Measurements from ENCODE around the gene CCL3.

DNA sequence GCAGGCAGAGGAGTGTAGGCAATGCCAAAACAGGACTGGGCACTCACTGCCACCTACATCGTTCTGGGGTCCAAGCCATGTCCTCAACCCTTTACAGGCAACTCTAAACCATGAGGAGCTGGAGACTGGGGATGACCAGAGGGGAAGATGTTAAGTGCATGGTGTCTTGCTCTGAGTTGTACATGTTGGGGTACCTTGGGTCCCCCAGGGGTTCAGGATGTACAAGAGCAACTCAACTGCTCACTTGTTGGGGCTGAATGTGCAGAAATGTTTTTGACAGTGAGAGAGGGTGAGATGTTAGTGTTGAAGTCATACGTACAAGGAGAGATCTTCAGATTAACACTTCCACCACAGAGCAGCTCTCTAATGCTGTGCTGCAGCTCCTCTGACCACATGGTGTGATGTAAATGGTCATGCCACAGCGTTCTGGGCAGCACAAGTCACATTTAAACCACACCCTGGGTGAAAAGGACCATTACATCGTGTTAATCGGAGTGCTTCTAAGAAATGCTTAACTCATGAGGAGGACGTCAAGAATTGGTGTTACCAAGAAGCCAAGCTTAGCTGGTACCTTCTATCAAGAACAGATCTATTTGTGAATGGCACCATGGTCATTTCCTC lies 23.5 kb downstream of the CCL3 start:
- TF ChIP-seq POLR2A (IDR thresholded peaks at IDR 0.05): no peak
- TF ChIP-seq, protein P1, sequence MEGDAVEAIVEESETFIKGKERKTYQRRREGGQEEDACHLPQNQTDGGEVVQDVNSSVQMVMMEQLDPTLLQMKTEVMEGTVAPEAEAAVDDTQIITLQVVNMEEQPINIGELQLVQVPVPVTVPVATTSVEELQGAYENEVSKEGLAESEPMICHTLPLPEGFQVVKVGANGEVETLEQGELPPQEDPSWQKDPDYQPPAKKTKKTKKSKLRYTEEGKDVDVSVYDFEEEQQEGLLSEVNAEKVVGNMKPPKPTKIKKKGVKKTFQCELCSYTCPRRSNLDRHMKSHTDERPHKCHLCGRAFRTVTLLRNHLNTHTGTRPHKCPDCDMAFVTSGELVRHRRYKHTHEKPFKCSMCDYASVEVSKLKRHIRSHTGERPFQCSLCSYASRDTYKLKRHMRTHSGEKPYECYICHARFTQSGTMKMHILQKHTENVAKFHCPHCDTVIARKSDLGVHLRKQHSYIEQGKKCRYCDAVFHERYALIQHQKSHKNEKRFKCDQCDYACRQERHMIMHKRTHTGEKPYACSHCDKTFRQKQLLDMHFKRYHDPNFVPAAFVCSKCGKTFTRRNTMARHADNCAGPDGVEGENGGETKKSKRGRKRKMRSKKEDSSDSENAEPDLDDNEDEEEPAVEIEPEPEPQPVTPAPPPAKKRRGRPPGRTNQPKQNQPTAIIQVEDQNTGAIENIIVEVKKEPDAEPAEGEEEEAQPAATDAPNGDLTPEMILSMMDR (IDR thresholded peaks at IDR 0.05): no peak

Measured in thyroid gland (tissue), 4 donors.